HEK293T (cell line): ENCODE results near the gene FAM131C.
A peak's percentile ranks its signal among the peaks of the same experiment; 100 is the strongest.

ENCODE experiments used
- CTCF ChIA-PET: fragments of 350-600 bp; formaldehyde crosslinking; extraction: SDS; loops from one replicate; lab custom pipeline; 2021; ENCODE audit warnings: antibody characterized with exemption, inconsistent platforms; lab: Yijun Ruan, JAX
- POLR2A ChIA-PET: fragments of 350-600 bp; formaldehyde crosslinking; extraction: SDS; loops from one replicate; lab custom pipeline; 2020; ENCODE audit warnings: antibody characterized with exemption, inconsistent platforms; lab: Yijun Ruan, JAX
- DNase-seq: peaks from one replicate; pipeline ENCODE4 v3.0.0; 2012; ENCODE audit warnings: mixed read lengths; ENCODE audit errors: extremely low spot score
- ARNT ChIP-seq: fragments of 450-650 bp; IDR thresholded peaks from 2 replicates; pipeline ENCODE4 v1.6.1; 2017; ENCODE audit warnings: mild to moderate bottlenecking
- BHLHE40 ChIP-seq: fragments of 450-650 bp; IDR thresholded peaks from 2 replicates; pipeline ENCODE4 v1.6.1; 2016; ENCODE audit warnings: mild to moderate bottlenecking, moderate library complexity, borderline replicate concordance
- CTBP1 ChIP-seq: fragments of 450-650 bp; IDR thresholded peaks from 2 replicates; pipeline ENCODE4 v1.6.1; 2016; ENCODE audit warnings: borderline replicate concordance
- ELF4 ChIP-seq: fragments of 450-650 bp; IDR thresholded peaks from 2 replicates; pipeline ENCODE4 v1.6.1; 2017; ENCODE audit warnings: antibody characterized with exemption
- FOXA1 ChIP-seq: fragments of 450-650 bp; IDR thresholded peaks from 2 replicates; pipeline ENCODE4 v1.6.1; 2016; ENCODE audit warnings: mild to moderate bottlenecking
- FOXK2 ChIP-seq: fragments of 450-650 bp; IDR thresholded peaks from 2 replicates; pipeline ENCODE4 v1.6.1; 2016; ENCODE audit warnings: mild to moderate bottlenecking
- FOXM1 ChIP-seq: fragments of 450-650 bp; IDR thresholded peaks from 2 replicates; pipeline ENCODE4 v1.6.1; 2017; ENCODE audit warnings: mild to moderate bottlenecking, borderline replicate concordance
- HDGF ChIP-seq: fragments of 450-650 bp; IDR thresholded peaks from 2 replicates; pipeline ENCODE4 v1.6.1; 2017; ENCODE audit warnings: antibody characterized with exemption, borderline replicate concordance
- L3MBTL2 ChIP-seq: fragments of 450-650 bp; conservative IDR thresholded peaks from 2 replicates; pipeline ENCODE4 v1.6.1; 2016; ENCODE audit warnings: mild to moderate bottlenecking
- LEF1 ChIP-seq: fragments of 450-650 bp; IDR thresholded peaks from 2 replicates; pipeline ENCODE4 v1.6.1; 2017; ENCODE audit warnings: mild to moderate bottlenecking, borderline replicate concordance
- NFRKB ChIP-seq: fragments of 450-650 bp; IDR thresholded peaks from 2 replicates; pipeline ENCODE4 v1.6.1; 2016; ENCODE audit warnings: mild to moderate bottlenecking, moderate library complexity
- PKNOX1 ChIP-seq: fragments of 450-650 bp; IDR thresholded peaks from 2 replicates; pipeline ENCODE4 v1.6.1; 2016
- SP1 ChIP-seq: fragments of 450-650 bp; IDR thresholded peaks from 2 replicates; pipeline ENCODE4 v1.6.1; 2017
- SUZ12 ChIP-seq: fragments of 450-650 bp; IDR thresholded peaks from 2 replicates; pipeline ENCODE4 v1.6.1; 2016; ENCODE audit warnings: mild to moderate bottlenecking
- TARDBP ChIP-seq: fragments of 450-650 bp; IDR thresholded peaks from 2 replicates; pipeline ENCODE4 v1.6.1; 2016
- ZNF384 ChIP-seq: fragments of 450-650 bp; IDR thresholded peaks from 2 replicates; pipeline ENCODE4 v1.6.1; 2016

The FAM131C gene

DNA sequence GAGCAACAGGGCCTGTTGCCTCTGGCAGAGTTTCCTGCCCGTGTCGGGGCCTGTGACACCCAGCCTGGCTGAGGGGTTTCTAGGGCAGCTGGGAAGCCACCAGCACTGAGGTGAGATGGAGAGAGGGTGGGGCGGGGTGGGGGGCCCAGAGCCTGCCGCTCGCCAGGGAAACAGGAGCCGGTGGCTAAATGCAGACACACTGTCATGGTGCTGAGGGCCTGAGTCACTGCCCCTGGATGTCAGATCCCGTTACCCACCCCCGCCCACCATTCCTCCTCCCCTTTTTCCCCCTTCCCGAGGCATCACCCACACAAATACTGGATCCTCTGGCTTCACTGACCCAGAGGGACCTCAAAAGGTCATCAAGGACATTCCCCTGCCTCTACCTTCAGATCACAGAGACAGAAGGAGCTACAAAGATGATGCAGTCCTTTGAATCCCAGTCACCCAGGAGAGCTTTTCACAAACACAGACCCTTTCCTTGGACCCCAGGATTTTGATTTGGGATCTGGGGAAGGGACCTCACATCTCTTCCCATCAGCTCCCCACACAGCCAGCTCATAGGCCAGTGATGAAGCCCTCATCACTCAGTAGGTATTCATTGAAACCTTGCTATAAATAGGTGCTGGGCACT lies 53.7 kb downstream of the FAM131C start:
- CTCF ChIA-PET: interaction anchor here (0.7 to 1.0 kb wide), 2 partner anchors 10 to 18 kb away, joined by 3 read pairs; no protein-coding TSS in a partner anchor
- no peak for DNase-seq
- TF ChIP-seq FOXA1 (no peak), SUZ12 (no peak), FOXK2 (no peak), ARNT (no peak), HDGF (no peak), NFRKB (no peak), ELF4 (no peak)
- POLR2A ChIA-PET: no interaction called here

DNA sequence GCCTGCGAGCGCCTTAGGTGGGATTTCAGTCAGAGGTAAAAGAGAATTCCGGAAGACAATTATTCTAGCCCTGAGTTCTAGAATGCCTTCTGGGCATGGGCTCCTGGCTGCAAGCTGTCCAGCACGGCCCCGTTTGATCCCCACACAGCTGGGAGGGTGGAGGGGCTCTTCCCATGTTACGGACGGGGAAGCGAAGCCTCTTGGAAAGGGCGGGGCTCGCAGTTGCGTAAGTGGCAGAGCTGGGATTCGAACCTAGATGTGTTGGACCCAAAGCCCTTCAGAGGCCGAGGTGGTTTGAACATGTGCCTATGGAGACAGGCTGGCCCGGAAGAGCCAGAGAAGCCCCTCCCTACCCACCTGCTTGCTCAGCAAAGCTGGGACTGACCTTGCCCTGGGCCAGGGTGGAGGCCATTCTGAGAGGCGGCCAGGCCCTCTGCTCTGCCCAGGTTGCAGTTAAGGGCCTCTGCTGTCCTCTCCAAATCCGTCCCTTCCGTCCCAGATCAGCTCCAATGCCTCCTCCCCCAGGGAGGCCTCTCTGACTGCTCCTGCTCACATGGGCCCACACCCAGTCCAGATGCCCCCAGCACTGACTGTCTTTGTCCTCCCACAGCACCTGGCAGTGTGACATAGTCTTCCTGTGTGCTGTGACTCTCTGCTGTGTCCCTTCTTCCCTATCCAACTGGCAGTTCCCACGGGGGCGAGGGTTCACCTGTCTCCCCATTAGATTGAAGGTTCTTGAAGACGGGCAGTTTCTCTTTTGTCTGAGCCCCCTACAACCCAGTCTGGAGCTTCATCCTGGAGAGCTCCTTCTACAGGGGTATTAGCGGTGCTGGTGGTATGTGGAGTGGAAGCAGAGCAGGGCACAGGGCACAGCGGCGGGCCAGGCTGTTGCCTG lies 54.5 kb downstream of the FAM131C start:
- ChIA-PET POLR2A (no interaction called here), CTCF (interaction anchor here (1.0 to 1.1 kb wide), 2 partner anchors 9 kb away, joined by 3 read pairs; no protein-coding TSS in a partner anchor)
- TF ChIP-seq FOXK2: no peak
- TF ChIP-seq PKNOX1: no peak
- no peak for TF ChIP-seq ELF4
- TF ChIP-seq CTBP1: no peak
- no peak for TF ChIP-seq HDGF
- TF ChIP-seq L3MBTL2: no peak
- no peak for TF ChIP-seq NFRKB
- no peak for TF ChIP-seq FOXA1
- no peak for TF ChIP-seq SUZ12
- TF ChIP-seq SP1: no peak
- TF ChIP-seq FOXM1: no peak
- TF ChIP-seq ARNT: no peak
- no peak for TF ChIP-seq ZNF384
- no peak for TF ChIP-seq BHLHE40
- no peak for DNase-seq

DNA sequence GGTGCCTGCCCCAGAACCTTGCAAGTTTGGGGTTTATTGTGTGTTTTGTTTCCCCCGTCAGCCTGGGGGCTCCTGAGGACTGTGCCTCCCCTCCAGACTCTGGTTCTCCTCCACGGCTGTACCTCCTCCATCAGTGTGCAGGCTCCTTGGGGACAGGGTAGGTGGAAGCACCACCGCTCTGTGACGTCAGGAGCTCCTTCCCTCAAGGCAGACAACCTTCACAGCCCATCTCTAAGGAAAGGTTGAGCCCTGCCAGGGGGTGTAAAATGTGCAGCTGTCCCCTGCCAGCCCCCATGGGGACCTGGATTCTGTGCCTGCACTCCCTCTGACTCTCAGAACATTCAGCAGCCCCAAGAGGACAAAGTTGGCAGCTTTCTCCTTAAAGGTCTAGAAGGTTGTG lies 55.1 kb downstream of the FAM131C start:
- ChIA-PET CTCF (interaction anchor here (0.9 to 1.1 kb wide), 3 partner anchors 8 to 220 kb away, joined by 3 read pairs; no protein-coding TSS in a partner anchor), POLR2A (no interaction called here)
- TF ChIP-seq ZNF384 (no peak), CTBP1 (no peak), TARDBP (no peak), HDGF (no peak), ELF4 (no peak), ARNT (no peak), L3MBTL2 (no peak)
- no peak for DNase-seq

DNA sequence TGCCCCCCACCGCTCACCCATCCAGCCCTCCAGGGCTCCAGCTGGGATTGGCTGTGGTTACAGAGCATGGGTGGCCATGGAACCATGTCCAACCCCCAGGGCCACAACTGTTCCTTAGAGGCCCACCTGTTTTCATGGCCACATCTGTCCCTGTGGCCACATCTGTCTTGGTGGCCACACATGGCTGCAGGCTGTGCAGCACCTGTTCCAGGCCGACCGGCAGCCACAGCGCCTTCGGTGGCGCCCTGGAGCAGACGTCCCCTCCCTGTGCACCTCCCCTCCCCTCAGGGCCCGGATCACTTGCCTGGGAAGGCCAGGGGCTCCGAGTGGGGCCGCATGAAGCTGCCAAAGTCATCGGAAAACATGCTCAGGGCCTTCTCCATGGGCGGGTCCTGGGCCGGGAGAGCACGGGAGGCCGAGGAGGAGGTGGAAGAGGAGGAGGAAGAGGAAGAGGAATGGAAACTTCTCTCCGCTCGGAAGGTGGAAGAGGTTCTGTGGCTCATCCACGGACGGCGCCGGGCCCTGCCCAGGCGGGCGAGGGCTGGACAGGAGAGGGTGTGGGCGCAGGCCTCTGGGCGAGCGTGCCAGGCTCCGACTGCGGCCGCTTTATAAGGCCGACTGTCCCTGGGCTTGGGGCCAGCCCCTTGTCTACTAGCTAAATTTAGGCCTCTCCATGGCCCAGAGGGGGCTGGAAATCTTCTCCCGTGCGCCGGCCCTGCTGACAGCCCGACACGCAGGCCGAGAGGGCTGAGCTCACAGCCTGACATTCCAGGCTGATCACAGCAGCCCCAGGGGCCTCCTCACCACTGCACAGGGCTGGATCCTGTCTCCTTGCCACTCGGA lies 55.8 kb downstream of the FAM131C start, which contains the start of gene HSPB7:
Gene HSPB7, minus strand, starts transcription at position 583 of the 843 bp plus-strand sequence. Its CDS starts 80 bp downstream, at position 503.
- TF ChIP-seq FOXK2 (no peak), SUZ12 (no peak), FOXA1 (no peak), SP1 (no peak), ZNF384 (no peak), PKNOX1 (no peak), L3MBTL2 (no peak)
- ChIA-PET CTCF (interaction anchor here (0.9 to 1.1 kb wide), 3 partner anchors 8 to 220 kb away, joined by 3 read pairs; no protein-coding TSS in a partner anchor), POLR2A (no interaction called here)
- DNase-seq: peak; percentile 39

- POLR2A ChIA-PET: no interaction called here
- CTCF ChIA-PET: interaction anchor here (0.6 kb wide), 1 partner anchor 221 kb away, joined by 3 read pairs; no protein-coding TSS in a partner anchor
- no peak for TF ChIP-seq ARNT
- TF ChIP-seq LEF1: no peak
- TF ChIP-seq FOXM1: no peak
- no peak for TF ChIP-seq PKNOX1
- no peak for TF ChIP-seq BHLHE40
- TF ChIP-seq SP1: no peak
- TF ChIP-seq CTBP1: no peak
- no peak for TF ChIP-seq NFRKB
- TF ChIP-seq ELF4: no peak
- TF ChIP-seq L3MBTL2: no peak
- TF ChIP-seq TARDBP: no peak
- TF ChIP-seq FOXK2: no peak
- DNase-seq: no peak
Measured at GRCh38 chr1:16017076-16017460, 56.4 kb downstream of the FAM131C start.
